Activated naive CD8-positive, alpha-beta T cell (primary cell): ENCODE data around the gene ATP2A3.

Experiments used
- H3K27ac Mint-ChIP-seq: one replicate; pipeline ENCODE4 v1.8.0; 2021; ENCODE audit warnings: mixed read lengths
- H3K27me3 Mint-ChIP-seq: one replicate; pipeline ENCODE4 v1.8.0; 2021; ENCODE audit warnings: mixed read lengths
- H3K36me3 Mint-ChIP-seq: one replicate; pipeline ENCODE4 v1.8.0; 2021; ENCODE audit warnings: mixed read lengths
- H3K4me1 Mint-ChIP-seq: one replicate; pipeline ENCODE4 v1.8.0; 2021; ENCODE audit warnings: low read depth, mixed read lengths
- H3K4me3 Mint-ChIP-seq: one replicate; pipeline ENCODE4 v1.8.0; 2021; ENCODE audit warnings: mild to moderate bottlenecking, mixed read lengths
- H3K9me3 Mint-ChIP-seq: one replicate; pipeline ENCODE4 v1.8.0; 2021; ENCODE audit warnings: low read depth, mixed read lengths

The ATP2A3 gene

GRCh38 chr17:3970668-3971067 lies 6.4 kb upstream of the ATP2A3 start:
- H3K36me3 Mint-ChIP-seq = no peaks in the 10 kb centered on the region
- H3K4me3 Mint-ChIP-seq = no peak overlapping the region
- H3K4me1 Mint-ChIP-seq = peaks cover 25% of the 10 kb centered on the region
- H3K27ac Mint-ChIP-seq = no peak overlapping the region
- H3K27me3 Mint-ChIP-seq = no peaks in the 10 kb centered on the region
- H3K9me3 Mint-ChIP-seq = peaks cover 4% of the 10 kb centered on the region

DNA sequence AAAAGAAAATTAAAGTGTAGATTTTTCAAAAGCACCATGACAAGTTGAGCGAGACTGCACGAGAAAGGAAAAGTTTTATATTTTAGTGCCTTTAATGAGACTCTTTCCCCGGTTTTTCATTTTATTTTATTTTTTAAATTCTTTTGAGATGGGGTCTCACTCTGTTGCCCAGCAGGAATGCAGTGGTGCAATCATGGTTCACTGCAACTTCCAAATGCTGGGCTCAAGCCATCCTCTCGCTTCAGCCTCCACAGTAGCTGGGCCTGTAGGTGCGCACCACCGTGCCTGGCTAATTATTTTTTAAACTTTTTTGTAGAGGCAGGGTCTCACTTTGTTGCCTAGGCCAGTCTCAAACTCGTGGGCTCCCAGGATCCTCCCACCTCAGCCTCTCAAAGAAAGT lies 5.7 kb upstream of the ATP2A3 start:
- H3K9me3 Mint-ChIP-seq = peaks cover 3% of the 10 kb centered on the region
- no peaks in the 10 kb centered on the region for H3K36me3 Mint-ChIP-seq
- no peak overlapping the region for H3K4me3 Mint-ChIP-seq
- H3K4me1 Mint-ChIP-seq = peaks cover 31% of the 10 kb centered on the region
- no peaks in the 10 kb centered on the region for H3K27me3 Mint-ChIP-seq
- H3K27ac Mint-ChIP-seq = no peak overlapping the region

GRCh38 chr17:3968886-3969524 lies 4.8 kb upstream of the ATP2A3 start:
- H3K4me3 Mint-ChIP-seq = no peak overlapping the region
- H3K4me1 Mint-ChIP-seq = peaks cover 29% of the 10 kb centered on the region
- H3K36me3 Mint-ChIP-seq = no peaks in the 10 kb centered on the region
- H3K27me3 Mint-ChIP-seq = no peaks in the 10 kb centered on the region
- no peaks in the 10 kb centered on the region for H3K9me3 Mint-ChIP-seq
- H3K27ac Mint-ChIP-seq = no peak overlapping the region

- H3K9me3 Mint-ChIP-seq = no peaks in the 10 kb centered on the region
- peak overlapping the region; percentile 59 for H3K27ac Mint-ChIP-seq
- peaks cover 24% of the 10 kb centered on the region for H3K4me1 Mint-ChIP-seq
- no peaks in the 10 kb centered on the region for H3K36me3 Mint-ChIP-seq
- no peak overlapping the region for H3K4me3 Mint-ChIP-seq
- H3K27me3 Mint-ChIP-seq = no peaks in the 10 kb centered on the region
Measured at GRCh38 chr17:3968015-3968414, 3.8 kb upstream of the ATP2A3 start.

DNA sequence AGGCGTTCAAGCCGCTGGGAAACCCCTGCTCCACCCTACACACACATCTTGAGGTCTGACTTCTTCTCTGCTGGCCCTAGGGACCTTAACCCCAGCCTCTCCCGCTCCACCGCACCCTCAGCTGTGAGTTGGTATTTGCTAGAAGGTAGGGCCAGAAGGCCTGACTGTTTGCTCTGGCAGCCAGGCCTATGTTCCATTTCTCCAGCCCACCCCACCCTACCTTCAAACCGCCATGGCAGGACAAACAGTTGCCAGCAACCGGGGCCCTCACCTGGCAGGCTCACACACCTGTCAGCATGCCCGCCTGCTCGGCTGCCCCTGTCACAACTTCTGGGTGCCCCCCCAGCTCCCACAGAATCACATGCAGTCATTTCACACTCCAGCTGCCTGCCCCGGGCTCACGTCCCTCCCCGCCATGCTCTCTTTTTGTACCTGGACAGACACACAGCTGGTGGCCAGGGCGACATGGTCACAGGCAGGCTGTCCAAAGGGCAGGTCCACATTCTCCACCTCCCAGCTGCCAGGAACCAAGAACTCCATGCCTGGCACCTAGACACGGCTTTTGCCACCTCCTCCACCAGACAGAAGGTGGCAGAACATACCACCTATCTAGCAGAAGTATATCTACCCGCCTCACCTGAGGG lies 2.6 kb upstream of the ATP2A3 start:
- H3K36me3 Mint-ChIP-seq = no peaks in the 10 kb centered on the region
- H3K27ac Mint-ChIP-seq = no peak overlapping the region
- H3K4me3 Mint-ChIP-seq = no peak overlapping the region
- H3K27me3 Mint-ChIP-seq = no peaks in the 10 kb centered on the region
- no peaks in the 10 kb centered on the region for H3K9me3 Mint-ChIP-seq
- peaks cover 24% of the 10 kb centered on the region for H3K4me1 Mint-ChIP-seq

DNA sequence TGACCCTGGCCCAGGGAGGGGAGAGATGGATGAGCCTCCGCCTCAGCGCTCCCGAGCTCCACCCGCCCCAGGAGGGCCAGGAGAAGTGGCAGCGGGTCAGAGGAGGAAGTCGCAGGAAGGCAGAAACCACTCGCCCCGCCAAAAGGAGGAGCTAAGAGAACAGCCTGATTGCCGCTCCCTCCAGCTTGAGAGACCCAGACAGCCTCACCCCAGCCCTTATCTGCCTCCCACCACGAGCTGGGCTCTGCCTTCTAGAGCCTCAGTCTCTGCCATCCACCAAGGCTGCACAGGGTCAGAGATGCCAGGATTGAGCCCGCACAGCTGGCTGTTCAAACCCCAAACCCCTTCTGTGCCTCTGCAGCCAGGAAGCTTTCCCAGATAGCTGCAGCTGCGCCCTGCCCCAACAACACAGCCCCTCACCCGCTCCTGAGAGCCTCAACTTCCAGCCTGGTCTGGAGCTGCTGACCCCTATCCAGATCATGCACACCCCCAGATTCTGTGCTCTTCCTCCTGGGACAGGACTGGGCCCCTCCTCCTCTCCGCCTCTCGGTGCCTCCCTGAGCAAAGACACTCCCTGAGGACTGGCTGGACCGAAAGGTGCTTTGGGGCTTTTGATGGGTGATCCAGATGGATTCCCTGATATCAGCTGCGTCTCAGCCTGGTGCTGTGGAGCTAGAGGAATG lies 1.0 kb upstream of the ATP2A3 start:
- peak overlapping the region; percentile 91 for H3K4me3 Mint-ChIP-seq
- H3K36me3 Mint-ChIP-seq = no peaks in the 10 kb centered on the region
- H3K9me3 Mint-ChIP-seq = no peaks in the 10 kb centered on the region
- H3K27me3 Mint-ChIP-seq = no peaks in the 10 kb centered on the region
- H3K4me1 Mint-ChIP-seq = peaks cover 37% of the 10 kb centered on the region
- H3K27ac Mint-ChIP-seq = peak overlapping the region; percentile 70

DNA sequence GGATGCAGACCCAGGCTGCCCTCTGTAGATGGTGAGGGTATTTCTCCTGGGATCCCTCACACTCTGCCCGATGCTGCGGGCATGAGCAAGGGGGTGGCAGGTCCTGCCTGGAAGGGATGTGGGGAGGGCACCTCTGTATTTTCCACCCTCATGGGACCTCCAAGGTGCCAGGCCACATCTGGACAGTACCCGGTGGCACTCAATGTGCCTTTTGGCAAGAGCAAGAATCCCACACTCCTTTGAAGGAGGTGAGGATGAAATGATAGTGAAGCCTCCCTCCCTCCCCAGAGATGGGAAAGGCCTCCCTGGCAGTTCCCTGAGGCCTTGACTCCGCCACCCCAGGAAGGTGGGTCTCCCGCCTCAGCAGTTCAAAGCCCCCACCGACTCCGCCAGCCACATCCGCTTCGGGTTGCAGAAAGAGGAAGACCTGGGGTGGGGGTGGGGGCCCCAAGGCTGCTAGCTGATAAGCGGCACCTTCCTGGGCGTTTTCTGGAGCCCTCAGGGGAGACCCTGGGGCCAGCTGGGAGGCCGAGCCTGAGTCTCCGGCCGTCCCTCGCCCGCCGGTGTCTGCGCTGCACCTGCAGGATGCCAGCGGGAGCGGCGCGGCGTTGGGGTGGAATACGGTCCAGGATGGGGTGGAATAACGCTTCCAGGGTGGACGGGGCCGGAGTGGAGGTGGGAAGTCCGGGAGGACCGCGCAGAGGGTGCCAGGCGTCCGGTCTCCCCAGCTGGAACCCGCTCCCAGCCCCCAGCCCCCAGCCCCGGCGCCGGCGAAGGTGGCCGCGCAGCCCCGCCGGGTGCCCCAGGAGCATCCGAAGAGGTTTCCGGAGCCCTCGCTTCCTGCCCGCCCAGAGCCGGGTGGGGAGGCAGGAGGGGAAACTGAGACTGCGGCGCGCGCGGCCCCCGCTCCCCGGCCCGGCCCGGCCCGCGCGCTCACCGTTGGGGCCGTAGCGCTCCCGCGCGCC lies 718 bp downstream of the ATP2A3 start:
- H3K36me3 Mint-ChIP-seq = no peaks in the 10 kb centered on the region
- peak overlapping the region; percentile 88 for H3K4me3 Mint-ChIP-seq
- no peaks in the 10 kb centered on the region for H3K9me3 Mint-ChIP-seq
- peak overlapping the region; percentile 83 for H3K27ac Mint-ChIP-seq
- no peaks in the 10 kb centered on the region for H3K27me3 Mint-ChIP-seq
- H3K4me1 Mint-ChIP-seq = peaks cover 50% of the 10 kb centered on the region

GRCh38 chr17:3962965-3963236 lies 1.3 kb downstream of the ATP2A3 start:
- Mint-ChIP-seq H3K4me3 (peak overlapping the region; percentile 88), H3K27ac (peak overlapping the region; percentile 83), H3K36me3 (no peaks in the 10 kb centered on the region), H3K27me3 (no peaks in the 10 kb centered on the region), H3K9me3 (no peaks in the 10 kb centered on the region), H3K4me1 (peaks cover 55% of the 10 kb centered on the region)

- Mint-ChIP-seq H3K27me3 (no peaks in the 10 kb centered on the region), H3K36me3 (no peaks in the 10 kb centered on the region), H3K9me3 (no peaks in the 10 kb centered on the region), H3K4me1 (peaks cover 57% of the 10 kb centered on the region), H3K4me3 (peak overlapping the region; percentile 88), H3K27ac (peak overlapping the region; percentile 83)
Measured at GRCh38 chr17:3962217-3962964, 1.8 kb downstream of the ATP2A3 start.

GRCh38 chr17:3961564-3962047 lies 2.6 kb downstream of the ATP2A3 start:
- no peaks in the 10 kb centered on the region for H3K36me3 Mint-ChIP-seq
- peak overlapping the region; percentile 88 for H3K4me3 Mint-ChIP-seq
- H3K27me3 Mint-ChIP-seq = no peaks in the 10 kb centered on the region
- H3K9me3 Mint-ChIP-seq = no peaks in the 10 kb centered on the region
- peaks cover 65% of the 10 kb centered on the region for H3K4me1 Mint-ChIP-seq
- peak overlapping the region; percentile 86 for H3K27ac Mint-ChIP-seq

- Mint-ChIP-seq H3K4me1 (peaks cover 71% of the 10 kb centered on the region), H3K4me3 (peak overlapping the region; percentile 67)
Measured at GRCh38 chr17:3960764-3961163, 3.5 kb downstream of the ATP2A3 start.

DNA sequence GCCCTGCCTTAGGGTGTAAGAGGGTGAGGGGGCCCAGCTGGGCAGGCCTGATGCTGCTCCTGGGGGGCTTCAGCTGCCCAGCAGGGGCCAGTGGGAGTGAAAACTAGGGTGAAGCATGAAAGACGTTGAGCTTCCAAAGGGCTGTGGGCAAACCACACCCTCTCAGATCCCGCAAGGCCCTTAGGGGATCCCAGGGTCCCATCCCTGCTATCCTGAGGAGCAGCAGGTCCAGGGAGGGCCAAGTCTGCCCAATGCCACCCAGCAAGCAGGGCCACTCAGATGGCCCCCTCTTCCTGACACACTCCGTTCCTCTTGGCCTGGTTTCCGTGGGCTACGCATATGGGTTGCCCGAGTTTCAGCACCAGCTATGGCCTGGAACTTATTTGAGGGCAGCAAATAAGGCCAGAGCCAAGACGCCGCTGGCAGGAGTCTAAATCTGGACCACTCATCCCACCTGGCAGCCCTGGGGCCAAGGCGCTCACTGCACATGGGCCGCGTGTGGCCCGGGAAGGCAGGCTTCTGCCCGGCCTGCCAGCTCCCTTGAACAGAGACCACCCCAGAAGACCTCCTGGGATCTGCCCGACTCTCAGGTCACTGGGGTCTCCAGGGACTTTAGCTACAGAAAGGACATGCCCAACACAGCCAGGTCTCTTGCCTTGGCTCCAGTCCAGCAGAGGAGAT lies 4.2 kb downstream of the ATP2A3 start:
- Mint-ChIP-seq H3K4me1 (peaks cover 65% of the 10 kb centered on the region), H3K4me3 (peak overlapping the region; percentile 67), H3K27ac (peak overlapping the region; percentile 81), H3K9me3 (no peaks in the 10 kb centered on the region), H3K27me3 (no peaks in the 10 kb centered on the region), H3K36me3 (no peaks in the 10 kb centered on the region)

More at GRCh38 chr17:3960764-3961163, 3.5 kb downstream of the ATP2A3 start:
- no peaks in the 10 kb centered on the region for H3K27me3 Mint-ChIP-seq
- no peaks in the 10 kb centered on the region for H3K9me3 Mint-ChIP-seq
- H3K36me3 Mint-ChIP-seq = no peaks in the 10 kb centered on the region
- peak overlapping the region; percentile 81 for H3K27ac Mint-ChIP-seq

DNA sequence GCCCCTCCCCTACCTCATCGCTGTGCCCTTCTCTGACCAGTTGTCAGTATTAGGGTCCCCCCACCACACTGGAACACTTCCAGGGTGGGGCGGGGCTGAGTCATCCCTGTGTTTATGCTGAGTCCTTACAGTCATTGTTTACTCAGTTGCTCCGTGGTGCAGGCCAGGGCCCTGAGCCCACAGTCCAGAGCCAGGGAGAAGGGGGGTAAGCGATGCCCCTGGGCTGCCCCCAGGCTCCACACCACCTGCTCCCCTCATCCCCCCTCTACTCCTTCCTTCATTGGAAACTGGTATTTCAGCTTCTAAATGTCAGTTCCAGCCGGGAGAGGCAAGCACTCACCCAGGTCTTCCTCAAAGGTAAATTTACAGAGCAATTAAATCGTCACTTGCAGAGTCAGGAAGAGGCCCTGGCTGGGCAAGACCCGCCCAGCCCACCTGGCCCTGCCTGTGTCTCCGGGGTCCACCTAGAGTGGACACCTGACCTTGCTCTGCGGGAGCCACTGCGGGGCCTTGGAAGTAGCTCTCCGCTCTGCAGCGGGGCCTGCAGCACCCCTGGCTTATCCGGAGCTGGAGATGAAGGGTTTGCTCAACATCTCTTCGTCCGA lies 4.8 kb downstream of the ATP2A3 start:
- Mint-ChIP-seq H3K36me3 (no peaks in the 10 kb centered on the region), H3K27me3 (no peaks in the 10 kb centered on the region), H3K4me3 (no peak overlapping the region), H3K9me3 (no peaks in the 10 kb centered on the region), H3K27ac (peak overlapping the region; percentile 73), H3K4me1 (peaks cover 63% of the 10 kb centered on the region)
